ENCODE measurements around the gene UBA52.

The UBA52 gene

GRCh38 chr19:18613589-18614234, 42.1 kb downstream of the UBA52 start:
- POLR2A ChIA-PET (ENCODE audit: low non-redundant PET) = no interaction called here
- TF ChIP-seq CTCF (conservative IDR thresholded peaks at IDR 0.05; ENCODE audit: low read depth) = no peak
- no peak overlapping the region for H3K27ac ChIP-seq

DNA sequence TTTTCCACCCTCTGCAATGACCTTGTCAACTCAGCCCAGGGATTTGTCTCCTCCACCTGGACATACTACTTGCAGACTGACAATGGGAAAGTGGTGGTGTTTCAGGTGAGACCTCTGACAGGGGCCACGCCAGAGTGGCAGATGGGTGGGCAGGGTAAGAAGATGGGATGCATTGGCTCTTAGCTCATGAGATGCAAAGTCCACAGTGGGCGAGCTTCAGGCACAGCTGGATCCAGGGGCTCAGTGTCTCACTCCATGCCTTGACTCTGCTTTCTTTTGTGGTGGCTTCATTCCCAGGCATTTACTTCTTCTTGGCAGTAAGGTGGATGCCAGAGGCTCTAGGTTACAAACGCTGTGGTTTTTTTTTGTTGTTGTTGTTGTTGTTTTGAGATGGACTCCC, 44.4 kb downstream of the UBA52 start:
- no peak for TF ChIP-seq CTCF (conservative IDR thresholded peaks at IDR 0.05; ENCODE audit: low read depth)
- no peak for DNase-seq (ENCODE audit: low spot score)
- no peak overlapping the region for H3K27ac ChIP-seq
- POLR2A ChIA-PET (ENCODE audit: low non-redundant PET) = no interaction called here
- CTCF ChIA-PET = no interaction called here

More at GRCh38 chr19:18613589-18614234, 42.1 kb downstream of the UBA52 start:
- no peak for DNase-seq (ENCODE audit: low spot score)
- CTCF ChIA-PET = no interaction called here

- ChIA-PET POLR2A (ENCODE audit: low non-redundant PET) (no interaction called here), CTCF (no interaction called here)
- H3K27ac ChIP-seq = no peak overlapping the region
- DNase-seq (ENCODE audit: low spot score) = no peak
- TF ChIP-seq CTCF (conservative IDR thresholded peaks at IDR 0.05; ENCODE audit: low read depth) = no peak
Measured at GRCh38 chr19:18617562-18617961, 45.9 kb downstream of the UBA52 start.

- DNase-seq (ENCODE audit: low spot score) = no peak
- CTCF ChIA-PET = no interaction called here
- H3K27ac ChIP-seq = no peak overlapping the region
- POLR2A ChIA-PET (ENCODE audit: low non-redundant PET) = no interaction called here
- no peak for TF ChIP-seq CTCF (conservative IDR thresholded peaks at IDR 0.05; ENCODE audit: low read depth)
Measured at GRCh38 chr19:18618236-18618635, 46.6 kb downstream of the UBA52 start.

- no peak for DNase-seq (ENCODE audit: low spot score)
- CTCF ChIA-PET = interaction anchor here (1.0 kb wide), 1 partner anchor 9 kb away, joined by 3 read pairs; no protein-coding TSS in a partner anchor
- TF ChIP-seq CTCF (conservative IDR thresholded peaks at IDR 0.05; ENCODE audit: low read depth) = no peak
- H3K27ac ChIP-seq = no peak overlapping the region
- POLR2A ChIA-PET (ENCODE audit: low non-redundant PET) = no interaction called here
Measured at GRCh38 chr19:18620311-18620710, 48.7 kb downstream of the UBA52 start.

- POLR2A ChIA-PET (ENCODE audit: low non-redundant PET) = interaction anchor here (0.6 kb wide), 1 partner anchor 10 kb away, joined by 6 read pairs; no protein-coding TSS in a partner anchor
- CTCF ChIA-PET = interaction anchor here (0.6 to 1.0 kb wide), 2 partner anchors 9 to 110 kb away, joined by 3 to 5 read pairs; no protein-coding TSS in a partner anchor
- TF ChIP-seq CTCF (conservative IDR thresholded peaks at IDR 0.05; ENCODE audit: low read depth) = no peak
- no peak for DNase-seq (ENCODE audit: low spot score)
- no peak overlapping the region for H3K27ac ChIP-seq
Measured at GRCh38 chr19:18620902-18621301, 49.2 kb downstream of the UBA52 start.

All from RWPE1 (cell line).